ENCODE data around the gene FUT8. TPM values are rescaled to one million over a fixed set of nuclear protein-coding genes. Genes with fewer than 3 reads are reported as not detected.

The FUT8 gene
- total and polyA plus RNA-seq, 2 of the 8 experiments (the other 6 are each of a cell fraction or from before 2014, with no cell fraction given) = 10.5 to 25.1 TPM

DNA sequence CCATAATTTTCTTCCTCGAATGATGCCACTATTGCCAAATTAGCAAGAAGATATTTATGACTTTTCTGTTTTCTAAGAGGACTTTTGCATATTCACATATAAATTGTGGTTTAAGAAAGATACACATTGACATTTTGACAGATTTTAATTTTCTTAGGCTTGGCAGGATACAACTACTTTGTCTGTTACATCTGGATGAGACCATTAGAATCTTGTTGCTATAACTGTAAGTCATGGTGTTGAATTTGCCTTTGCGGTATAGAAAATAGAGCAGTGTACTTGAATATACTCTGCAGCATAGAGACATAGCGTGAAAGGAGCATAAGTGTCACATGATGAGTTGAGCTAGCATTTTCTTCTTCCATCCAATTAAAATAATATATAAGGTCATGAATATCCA lies 169.3 kb downstream of the FUT8 start (continued):
- TF ChIP-seq HDAC2 (IDR thresholded peaks at IDR 0.05; ENCODE audit: borderline replicate concordance in 1 of 2, low read depth in 2 of 2, low read length in 2 of 2) (no peak), EZH2 (IDR thresholded peaks at IDR 0.05; ENCODE audit: low read depth, low read length, severe bottlenecking) (no peak)
- TF ChIP-seq, protein P1, sequence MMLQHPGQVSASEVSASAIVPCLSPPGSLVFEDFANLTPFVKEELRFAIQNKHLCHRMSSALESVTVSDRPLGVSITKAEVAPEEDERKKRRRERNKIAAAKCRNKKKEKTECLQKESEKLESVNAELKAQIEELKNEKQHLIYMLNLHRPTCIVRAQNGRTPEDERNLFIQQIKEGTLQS (IDR thresholded peaks at IDR 0.05; ENCODE audit: insufficient read depth, low read depth, low read length) = no peak

Data from H1 (cell line).